NCI-H446 treated with DMSO at 0.1 percent for 48 hours (cell line): ENCODE results near the gene DENND1A.
A peak's percentile ranks its signal among the peaks of the same experiment; 100 is the strongest.

ENCODE experiments used
- DNase-seq: peaks from one replicate; lab custom pipeline; 2025; lab: John Stamatoyannopoulos, UW

Gene DENND1A

DNA sequence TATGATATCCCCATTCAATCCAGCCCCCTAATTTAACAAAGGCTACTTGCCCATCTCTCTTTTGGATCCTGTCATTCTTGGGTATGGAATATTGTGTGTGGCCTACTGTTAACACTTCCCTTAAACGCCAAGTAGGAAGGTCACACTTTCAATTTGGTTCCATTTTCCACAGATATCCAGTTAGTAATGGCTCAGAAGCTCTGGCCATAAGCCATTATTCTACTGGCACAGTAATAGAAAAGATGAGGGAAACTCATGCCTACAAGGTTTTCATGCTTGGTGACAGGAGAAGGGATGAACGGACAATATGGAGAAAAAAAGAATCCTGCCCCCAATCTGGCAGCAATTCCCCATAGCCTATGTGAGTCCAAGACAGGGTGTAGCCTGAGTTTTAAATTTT is 346.3 kb downstream of the DENND1A start:
- no peak for DNase-seq

DNA sequence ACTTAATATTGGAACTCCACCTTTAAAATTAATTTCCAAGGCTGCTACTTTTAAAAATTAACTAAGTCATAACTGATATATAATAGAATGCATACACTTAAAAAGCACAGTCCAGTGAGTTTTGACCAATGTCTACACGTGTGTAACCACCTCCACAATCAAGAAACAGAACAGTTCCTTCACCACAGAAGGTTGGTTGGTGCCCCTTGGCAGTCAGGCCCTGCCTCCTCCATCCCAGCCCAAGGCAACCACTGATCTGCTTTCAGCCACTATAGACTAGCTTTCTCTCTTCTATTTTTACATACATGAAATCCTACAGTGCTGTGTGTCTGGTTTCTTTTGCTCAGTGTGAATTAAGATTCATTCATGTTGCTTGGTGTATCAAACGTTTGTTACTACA is 358.7 kb downstream of the DENND1A start:
- no peak for DNase-seq

DNA sequence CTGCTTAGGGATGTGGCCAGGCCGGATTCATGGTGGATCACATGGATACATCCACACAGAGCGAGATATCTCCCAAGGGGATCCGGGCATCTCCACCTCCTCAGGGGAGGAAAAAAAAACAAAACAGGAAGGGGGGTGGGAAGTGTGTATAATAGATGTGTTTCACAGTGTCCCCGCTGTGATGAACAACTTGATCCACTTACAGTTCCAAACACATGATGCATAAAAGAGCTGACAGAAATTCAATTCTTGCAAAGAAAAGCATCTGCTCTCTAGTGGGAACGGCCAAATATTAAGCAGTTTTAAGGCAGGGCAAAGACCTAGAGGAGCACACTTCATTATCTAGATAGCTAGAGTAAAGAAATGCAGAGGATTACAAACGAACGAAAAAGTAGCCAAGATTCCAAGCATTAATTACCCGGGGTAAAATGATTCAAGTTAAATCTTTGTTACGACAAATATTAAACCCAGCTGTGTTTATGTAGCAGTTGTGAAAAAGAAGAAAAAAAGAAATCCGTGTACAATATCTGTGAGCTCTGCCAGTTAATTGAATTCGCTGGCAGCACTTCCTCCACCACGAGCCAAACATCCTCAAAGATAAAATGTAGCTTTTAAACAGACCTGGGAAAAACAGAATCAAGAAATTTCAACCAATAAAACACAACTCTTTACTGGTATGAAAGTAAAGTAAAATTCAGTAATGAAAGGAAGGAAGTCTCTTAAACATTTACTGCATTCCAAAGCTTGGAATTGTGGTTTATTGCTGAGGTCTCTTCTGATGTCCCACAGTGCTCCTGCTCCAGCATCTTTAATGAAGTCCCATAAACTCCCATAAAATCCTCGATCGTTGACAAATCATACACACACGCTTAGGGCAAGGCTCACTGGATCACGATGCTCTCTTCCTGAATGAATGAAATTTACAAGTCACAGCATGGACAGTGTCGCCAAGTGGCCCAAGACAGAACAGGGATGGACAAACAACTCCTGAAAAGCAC is 360.9 kb downstream of the DENND1A start:
- peak; percentile 87 for DNase-seq

- no peak for DNase-seq
Observed at GRCh38 chr9:123567013-123567412, 362.9 kb downstream of the DENND1A start.

DNA sequence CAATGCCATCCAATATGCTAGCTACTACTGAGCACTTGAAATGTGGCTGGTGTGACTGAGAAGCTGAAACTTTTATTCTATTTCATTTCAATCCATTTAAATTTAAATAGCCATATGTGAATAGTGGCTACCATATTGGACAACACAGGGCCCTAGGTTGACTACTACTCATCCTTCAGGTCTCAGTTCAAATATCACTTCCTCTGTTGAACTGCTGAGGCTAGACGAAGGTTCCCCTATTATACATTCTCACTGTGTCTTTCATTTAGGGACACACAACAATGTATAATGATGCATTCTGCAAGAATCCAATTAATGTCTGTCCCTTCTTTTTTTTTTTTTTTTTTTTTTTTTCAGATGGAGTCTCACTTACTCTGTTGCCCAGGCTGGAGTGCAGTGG is 365.3 kb downstream of the DENND1A start:
- DNase-seq, result no peak

DNA sequence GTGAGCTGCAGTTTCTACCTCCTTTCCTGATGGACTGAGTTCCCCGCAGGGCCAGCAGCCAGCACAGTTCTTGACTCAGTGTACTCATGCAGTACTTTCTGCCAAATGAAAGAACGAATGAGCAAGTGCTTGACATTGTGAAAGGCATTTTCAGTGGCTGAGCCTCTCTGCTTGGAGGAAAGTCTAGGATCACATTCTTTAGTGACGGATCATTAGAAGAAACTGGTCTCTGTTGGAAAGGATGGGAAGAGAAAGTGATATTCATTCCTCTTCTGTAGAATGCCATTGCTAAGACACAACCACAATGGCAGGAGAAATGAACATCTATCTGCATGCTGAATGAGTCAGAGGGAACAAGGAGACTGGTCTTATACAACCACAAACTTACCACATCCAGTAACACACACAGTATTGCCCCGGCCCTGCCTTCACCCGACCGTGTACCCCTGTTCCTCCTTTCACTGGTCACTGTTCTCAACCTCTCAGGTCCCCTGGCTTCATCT is 367.0 kb downstream of the DENND1A start:
- DNase-seq, result no peak

DNA sequence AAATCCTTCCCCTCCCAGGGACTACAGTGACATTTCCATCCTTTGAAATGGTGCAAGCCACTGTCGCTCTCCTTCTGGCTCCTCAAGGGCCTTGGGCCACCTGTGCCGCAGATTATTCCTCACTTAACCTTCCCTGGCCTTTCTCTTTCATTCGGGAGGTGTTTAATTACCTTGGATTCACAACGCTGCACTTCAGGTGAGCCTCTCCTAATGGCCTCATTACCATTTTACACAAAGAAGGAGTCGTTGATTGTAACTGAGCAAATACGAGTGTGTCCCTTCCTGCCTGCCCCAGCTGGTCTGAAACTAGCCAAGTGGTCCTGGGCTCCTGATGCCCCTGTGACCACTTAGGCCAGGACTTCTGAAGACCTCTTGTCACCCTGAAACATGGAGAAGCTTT is 368.9 kb downstream of the DENND1A start:
- no peak for DNase-seq

DNA sequence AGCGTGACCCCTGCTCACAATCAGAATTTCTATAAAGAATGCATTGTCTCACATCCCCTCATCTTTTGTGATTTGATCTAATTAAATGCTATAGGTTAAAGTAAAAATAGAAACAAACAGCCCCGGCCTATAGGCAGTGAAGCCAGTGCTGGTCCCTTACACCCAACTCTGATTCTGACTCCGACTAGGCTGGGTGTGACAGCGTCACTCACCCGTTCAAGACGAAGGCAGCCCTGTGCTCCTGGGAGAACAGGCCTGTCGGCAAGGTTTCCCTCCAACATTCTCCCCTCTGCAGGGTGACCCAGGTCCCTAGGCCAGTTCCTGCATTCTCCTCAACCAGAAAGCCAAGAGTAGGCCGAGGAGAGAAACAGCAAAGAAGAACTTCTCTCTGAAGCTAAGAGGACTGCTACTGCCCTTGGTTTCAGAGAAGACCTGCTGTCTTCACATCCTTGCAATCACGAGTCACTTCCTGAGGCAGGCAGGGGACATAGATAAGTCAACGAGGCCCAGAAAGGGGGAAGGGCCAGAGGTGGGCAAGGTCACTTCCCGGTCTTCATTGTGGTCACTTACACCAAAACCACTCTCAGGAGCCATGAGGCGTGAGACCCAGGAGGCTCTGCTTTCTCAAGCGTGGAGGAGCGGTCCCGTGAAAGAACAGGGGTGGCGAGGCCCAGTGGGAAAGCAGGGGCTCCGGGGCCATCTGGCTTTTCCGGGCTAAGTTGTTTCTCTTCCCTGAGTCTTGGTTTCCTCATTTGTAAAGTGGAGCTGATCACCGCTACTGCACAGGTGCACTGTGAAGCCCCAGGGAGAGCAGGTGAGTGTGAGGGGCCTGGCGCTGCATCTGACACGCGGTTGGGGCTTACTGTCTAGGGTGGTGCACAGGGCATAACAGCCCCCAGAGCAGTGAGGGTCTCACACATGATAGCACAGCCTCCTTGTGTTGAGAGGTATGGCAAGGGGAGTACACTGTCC is 373.2 kb downstream of the DENND1A start:
- no peak for DNase-seq

DNA sequence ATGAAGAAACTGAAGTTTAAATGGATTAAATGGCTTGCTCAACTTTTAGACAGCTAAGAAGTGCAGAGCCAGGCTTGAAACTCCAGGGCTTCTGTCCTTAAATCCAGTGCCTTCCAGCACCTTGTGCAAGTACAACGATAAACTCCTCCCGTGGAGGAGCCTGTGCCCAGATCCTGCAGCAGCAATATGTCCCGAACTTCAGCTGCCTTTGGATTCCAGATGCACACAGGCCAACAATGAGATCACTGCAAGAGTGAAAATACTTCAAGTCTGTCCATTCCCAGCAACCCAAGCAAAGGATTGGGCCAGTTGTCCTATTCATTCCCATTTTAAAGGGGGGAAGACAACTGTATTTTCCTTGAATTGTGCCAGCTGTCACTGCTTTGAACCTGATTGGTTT is 374.3 kb downstream of the DENND1A start:
- no peak for DNase-seq

DNA sequence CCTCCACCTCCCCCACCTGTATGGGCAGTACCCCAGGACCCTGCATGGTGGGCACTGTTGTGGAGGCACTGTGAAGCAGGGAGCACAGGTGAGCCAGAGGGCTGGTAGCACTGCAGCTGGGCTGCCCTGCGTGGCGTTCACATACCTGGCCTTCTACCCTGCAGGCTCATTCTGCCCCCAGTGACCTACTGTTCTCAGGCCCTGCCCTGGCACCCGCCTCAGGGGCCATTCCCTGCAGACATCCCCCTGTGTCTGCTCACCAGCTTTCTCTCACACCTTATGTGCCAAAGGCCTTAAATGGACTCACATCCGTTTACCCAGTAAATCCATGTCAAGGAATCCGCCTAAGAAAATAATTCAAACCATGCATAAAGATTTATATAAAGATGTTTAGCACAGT is 377.4 kb downstream of the DENND1A start:
- DNase-seq, result no peak

GRCh38 chr9:123551734-123552133 is 378.2 kb downstream of the DENND1A start:
- DNase-seq, result no peak

GRCh38 chr9:123550797-123551196 is 379.1 kb downstream of the DENND1A start:
- DNase-seq, result no peak

DNA sequence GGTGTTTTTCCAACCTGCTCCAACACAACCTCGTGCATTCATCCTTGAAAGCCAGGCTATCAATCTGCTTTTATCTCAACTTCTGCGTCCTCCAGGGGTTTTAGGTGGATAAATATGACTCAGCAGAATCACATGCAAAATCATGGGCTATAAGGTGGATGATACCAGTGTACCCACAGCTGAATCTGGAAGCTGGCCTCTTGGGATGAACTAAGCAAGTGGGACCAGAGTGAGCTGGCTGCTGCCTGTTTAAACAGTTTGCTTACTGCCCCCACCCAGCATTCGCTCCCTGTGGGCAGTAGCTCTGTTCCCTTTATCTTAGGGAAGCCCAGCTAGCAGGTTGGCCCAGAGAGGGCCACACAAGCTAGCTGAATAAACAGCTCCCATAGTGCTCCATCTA is 379.9 kb downstream of the DENND1A start:
- DNase-seq, result no peak

DNA sequence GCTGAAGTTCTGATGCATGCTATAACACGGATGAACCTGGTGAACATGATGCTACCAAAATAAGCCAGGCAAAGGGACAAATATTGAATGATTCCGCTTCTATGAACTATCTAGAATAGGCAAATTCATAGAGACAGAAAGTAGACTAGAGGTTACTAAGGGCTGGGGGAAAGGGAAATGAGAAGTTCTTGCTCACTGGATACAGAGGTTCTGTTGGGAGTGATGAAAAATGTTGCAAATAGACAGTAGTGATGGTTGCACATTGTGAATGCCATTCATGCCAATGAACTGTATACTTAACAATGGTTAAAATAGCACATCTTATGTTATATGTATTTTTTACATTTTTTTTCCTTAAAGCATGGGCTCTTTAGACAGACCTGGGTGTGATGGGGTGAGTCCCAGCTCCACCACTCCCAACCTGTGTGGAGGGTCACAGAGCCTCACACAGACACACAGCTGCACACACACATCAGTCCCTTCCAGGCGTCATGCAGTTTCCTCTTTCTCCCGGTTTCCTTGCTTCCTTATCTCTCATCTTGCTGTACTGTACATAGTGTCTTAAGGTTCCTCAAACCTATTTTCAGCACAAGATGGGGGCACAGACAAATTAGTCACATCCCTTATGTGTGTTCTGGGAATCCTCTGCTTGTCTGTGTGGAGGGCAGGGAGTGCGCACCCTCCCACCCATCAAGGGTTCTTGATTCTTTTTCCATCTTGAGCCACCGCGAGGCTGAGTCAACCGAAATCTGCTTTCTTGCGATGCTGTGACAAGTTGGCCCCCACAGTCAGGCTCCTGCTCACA is 381.0 kb downstream of the DENND1A start:
- DNase-seq, result no peak

- no peak for DNase-seq
Observed at GRCh38 chr9:123544007-123544827, 385.7 kb downstream of the DENND1A start.

DNA sequence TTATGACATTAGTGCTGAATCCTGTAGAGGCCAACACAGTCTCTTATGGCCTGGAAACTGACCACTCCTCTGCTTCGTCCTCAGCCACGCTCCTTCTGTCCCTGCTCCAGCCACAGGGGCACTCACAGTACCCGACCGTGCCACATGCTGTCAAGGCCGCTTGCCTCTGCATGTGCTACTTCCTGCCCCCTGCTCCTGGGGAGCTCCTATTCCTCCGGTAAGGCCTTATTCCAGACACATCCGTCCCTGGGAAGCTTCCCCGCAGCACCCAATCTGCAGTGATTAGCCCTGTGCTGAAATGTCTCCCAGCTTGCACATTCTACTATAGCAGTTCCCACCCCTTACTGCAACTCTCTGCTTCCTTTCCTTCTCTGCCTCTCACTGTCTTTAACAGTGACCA is 386.4 kb downstream of the DENND1A start:
- no peak for DNase-seq

- DNase-seq, result no peak
Observed at GRCh38 chr9:123542435-123543225, 387.3 kb downstream of the DENND1A start.

DNA sequence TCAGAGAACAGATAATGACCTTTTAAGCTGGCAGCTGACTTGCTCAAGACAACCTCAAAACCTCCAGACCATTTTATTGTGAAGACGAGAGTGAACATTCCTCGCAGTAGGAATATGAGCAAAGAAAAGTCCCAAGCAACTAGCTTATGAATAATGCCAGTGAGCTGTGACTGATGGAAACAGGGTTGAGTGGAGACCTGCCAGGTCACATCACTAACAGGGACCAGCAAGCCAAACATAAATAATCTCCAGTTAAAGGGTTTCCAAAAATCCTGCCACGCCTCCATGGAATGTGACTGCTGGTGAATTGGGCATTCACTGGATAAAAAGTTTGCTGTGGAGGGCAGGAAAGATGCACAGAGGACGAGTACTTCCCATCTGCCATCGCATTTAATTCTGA is 388.5 kb downstream of the DENND1A start:
- no peak for DNase-seq

GRCh38 chr9:123540457-123540856 is 389.5 kb downstream of the DENND1A start:
- no peak for DNase-seq

- no peak for DNase-seq
Observed at GRCh38 chr9:123537809-123538208, 392.1 kb downstream of the DENND1A start.
